Measurements from ENCODE around the gene GJB2. TPM values are rescaled to one million over a fixed set of nuclear protein-coding genes. Genes with fewer than 3 reads are reported as not detected.

GJB2 gene
- polyA plus RNA-seq, 3 donors: 3.1 to 4.7 (median 4.0) TPM

DNA sequence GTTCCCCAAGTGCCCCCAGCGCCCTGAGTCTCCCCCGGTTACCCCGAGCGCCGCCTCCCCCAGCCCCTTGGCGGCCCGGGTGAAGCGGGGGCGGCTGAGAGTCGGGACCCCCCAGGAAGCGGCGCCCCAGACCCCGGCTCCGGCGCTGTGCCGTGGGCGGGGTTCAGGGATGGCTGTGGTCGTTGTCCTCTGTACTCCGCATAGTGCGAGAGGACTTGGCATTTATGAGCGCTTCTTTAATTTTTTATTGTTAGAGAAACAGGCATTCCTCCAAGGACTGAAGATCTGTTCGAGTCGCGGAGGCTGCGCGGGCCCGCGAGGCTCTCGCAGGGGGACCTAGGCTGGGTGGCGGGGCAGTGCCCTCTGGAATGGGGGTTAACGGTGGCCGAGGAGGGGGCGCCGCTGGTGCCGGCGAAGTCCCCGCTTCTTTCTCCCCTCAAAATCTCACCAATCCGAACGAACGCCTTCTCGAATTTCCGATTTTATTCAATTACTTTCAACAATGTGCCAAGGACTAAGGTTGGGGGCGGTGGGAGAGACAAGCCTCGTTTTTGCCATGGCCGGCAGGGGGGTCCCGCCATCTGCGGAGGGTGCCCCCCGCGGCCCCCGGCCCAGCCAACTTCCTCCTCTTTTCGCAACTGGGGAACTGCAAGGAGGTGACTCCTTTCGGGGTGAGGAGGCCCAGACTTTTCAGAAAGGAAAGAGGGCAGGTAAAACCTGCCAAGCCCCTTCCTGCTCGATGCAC, 596 bp upstream of the GJB2 start:
- DNase-seq (ENCODE audit: low read depth in 3 of 3, low spot score in 2 of 3): no peak

DNA sequence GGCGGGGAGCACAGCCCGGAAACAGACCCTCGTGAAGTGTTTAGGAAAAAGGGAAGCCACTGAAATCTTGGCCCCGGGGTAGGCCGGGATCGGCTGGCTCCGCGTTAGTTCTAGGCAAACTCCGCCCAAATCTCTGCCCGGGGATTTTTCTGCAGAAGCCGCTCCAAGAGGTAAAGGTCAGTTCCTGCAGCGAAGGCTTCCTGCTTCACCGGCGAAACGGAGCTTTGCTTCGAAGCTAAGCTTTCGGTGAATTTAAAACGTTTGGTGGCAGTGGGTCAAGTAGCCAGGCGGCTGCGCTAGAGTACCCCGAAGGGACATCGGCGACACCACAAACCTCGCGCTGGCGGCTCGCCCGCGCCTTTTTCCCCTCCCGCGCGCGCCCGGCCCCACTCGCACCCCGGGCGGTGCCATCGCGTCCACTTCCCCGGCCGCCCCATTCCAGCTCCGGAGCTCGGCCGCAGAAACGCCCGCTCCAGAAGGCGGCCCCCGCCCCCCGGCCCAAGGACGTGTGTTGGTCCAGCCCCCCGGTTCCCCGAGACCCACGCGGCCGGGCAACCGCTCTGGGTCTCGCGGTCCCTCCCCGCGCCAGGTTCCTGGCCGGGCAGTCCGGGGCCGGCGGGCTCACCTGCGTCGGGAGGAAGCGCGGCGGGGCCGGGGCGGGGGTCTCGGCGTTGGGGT, 441 bp downstream of the GJB2 start:
- no peak for DNase-seq (ENCODE audit: low read depth in 3 of 3, low spot score in 2 of 3)

DNA sequence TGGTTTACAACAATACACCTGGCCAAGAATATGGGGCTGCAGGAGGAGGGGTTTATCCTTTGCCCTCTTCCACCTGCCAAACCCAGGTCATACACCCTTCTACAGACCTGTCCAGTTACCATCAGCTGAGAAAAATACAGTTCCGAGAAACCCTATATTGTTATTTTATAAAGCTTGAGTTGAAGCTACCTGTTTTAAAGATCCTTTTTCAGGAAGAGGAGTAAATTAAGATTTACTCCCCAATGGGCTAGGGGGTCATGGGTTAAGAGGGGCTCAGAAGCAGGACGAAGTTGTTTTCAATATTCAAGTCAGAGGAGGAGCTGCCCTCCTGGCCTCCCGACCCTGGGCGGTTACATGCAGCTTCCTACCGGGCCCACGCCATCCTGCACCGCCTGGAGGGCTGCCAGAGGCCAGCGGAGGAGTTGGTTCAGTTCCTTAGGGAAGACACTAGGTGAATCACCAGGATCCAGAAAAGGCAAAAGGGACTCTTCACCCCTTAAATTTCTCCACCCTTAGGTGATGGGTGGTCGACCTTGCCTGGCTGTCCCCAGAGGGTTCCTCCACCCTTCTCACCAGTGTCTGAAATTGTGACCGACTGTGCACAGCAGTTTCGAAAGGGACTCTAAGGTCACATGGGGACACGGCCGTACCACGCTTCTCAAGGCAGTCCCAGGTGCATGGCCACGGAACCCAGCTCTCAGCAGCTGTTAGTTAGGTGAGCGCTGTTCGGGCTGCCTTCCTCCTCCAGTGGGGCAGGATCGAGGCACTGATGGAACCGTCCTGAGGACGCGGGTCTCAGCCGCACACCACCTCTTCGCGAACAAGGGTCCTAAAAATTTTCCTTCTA, 1.2 kb downstream of the GJB2 start:
- DNase-seq (ENCODE audit: low read depth in 3 of 3, low spot score in 2 of 3): no peak

DNA sequence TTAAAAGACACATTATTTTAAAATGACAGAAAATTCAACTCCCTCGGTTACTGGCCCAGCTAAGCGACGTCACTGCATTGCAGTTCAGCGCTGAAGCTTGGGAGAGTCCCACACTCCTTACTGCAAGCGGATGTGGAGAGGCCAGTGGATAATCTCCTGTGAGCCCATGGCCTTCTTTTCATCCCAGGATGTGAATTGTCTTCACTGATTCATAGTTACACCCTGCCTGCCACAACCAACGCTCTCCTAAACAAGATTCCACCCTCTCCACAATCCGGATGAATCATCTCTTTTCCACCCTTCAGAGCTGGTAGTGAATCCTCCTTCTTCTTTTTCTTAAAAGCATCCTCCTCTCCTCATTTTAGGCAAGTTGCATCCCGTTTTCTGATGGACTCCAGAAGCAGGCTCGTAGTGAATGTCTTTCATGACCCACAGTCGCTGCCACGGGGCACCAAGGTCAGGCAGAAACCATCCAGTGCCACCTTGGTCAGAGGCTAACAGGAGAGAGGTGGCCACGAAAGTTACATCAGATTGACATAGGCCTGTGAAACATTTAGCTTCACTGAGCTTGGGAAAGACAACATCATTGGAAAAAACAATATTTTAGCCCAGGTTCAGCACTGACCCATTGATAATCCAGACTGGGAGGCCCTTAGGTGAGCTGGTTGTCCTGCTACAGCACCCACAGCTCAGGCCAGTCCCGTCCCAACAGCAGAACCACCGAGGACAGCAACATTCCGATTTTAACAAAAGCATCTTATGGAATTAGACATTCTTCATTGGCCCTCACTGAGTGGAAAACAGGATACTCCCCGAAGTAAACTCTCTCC, 2.0 kb downstream of the GJB2 start:
- DNase-seq (ENCODE audit: low read depth in 3 of 3, low spot score in 2 of 3): no peak

DNA sequence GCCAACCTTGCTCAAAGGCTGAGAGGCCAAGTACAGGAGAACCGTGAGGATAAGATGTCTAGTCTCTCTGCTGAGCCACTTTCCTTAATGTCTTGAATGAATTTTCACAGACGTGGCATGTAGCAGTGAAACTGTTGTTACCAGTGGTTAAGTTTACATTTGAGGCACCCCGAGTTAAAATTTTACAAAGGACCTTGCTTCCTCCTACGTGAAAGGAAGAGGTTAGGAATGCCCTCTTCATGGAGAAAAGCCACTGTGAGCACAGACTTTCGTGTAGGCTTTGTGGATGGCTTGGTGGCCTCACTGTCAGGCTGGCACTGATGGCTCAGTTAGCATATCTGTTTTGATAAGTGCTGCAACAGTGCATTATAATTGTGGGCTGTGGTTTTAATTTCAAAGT, 2.7 kb downstream of the GJB2 start:
- DNase-seq (ENCODE audit: low read depth in 3 of 3, low spot score in 2 of 3): no peak

DNA sequence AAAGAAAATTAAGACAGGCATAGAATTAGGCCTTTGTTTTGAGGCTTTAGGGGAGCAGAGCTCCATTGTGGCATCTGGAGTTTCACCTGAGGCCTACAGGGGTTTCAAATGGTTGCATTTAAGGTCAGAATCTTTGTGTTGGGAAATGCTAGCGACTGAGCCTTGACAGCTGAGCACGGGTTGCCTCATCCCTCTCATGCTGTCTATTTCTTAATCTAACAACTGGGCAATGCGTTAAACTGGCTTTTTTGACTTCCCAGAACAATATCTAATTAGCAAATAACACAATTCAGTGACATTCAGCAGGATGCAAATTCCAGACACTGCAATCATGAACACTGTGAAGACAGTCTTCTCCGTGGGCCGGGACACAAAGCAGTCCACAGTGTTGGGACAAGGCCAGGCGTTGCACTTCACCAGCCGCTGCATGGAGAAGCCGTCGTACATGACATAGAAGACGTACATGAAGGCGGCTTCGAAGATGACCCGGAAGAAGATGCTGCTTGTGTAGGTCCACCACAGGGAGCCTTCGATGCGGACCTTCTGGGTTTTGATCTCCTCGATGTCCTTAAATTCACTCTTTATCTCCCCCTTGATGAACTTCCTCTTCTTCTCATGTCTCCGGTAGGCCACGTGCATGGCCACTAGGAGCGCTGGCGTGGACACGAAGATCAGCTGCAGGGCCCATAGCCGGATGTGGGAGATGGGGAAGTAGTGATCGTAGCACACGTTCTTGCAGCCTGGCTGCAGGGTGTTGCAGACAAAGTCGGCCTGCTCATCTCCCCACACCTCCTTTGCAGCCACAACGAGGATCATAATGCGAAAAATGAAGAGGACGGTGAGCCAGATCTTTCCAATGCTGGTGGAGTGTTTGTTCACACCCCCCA, 3.8 kb downstream of the GJB2 start:
- no peak for DNase-seq (ENCODE audit: low read depth in 3 of 3, low spot score in 2 of 3)

DNA sequence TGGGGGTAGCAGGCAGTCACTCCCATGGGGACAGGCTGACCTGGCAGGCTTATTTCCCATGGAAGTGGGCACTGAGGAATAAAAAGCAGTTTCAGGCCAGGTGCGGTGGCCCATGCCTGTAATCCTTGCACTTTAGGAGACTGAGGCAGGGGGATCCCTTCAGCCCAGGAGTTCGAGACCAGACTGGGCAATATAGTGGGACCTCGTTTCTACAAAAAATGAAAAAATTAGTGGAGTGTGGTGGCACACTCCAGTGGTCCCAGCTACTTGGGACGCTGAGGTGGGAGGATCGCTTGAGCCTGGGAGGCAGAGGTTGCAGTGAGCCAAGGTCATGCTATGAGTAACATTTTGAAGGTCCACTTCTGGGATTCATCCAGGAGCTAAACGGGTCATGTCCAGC, 6.0 kb downstream of the GJB2 start:
- no peak for DNase-seq (ENCODE audit: low read depth in 3 of 3, low spot score in 2 of 3)

DNA sequence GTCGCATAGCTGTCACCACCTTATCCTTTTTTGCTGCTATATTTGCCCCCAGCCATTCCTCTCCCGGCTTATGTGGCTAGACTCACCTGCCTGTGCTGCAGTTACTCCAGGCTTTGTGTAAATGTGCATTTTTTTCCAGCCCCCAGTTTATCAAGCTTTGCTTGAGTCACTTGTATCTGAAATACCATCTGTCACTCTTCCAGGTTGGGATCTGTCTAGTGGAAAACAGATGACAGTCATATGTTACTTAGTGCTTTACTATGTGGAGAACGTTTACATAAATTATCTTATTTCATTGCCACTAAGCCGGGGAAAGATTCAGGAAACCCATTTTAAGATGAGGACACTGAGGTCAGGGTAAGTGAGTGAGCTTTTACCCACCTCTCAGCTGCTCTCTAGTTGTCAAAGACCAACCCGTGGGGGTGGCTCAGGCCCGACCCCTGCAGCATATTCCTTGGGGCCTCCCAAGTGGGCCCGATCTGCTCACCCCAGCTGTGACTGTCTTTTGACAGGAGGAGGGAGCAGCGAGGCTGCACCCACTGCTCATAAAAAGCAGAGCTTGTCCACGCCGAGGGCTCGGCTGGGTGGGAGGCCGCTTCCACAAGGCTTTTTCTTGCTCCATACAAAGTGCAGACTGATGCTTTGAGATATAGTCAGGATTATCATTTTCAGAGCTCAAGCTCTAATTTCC, 7.2 kb downstream of the GJB2 start:
- DNase-seq (ENCODE audit: low read depth in 3 of 3, low spot score in 2 of 3): no peak

DNA sequence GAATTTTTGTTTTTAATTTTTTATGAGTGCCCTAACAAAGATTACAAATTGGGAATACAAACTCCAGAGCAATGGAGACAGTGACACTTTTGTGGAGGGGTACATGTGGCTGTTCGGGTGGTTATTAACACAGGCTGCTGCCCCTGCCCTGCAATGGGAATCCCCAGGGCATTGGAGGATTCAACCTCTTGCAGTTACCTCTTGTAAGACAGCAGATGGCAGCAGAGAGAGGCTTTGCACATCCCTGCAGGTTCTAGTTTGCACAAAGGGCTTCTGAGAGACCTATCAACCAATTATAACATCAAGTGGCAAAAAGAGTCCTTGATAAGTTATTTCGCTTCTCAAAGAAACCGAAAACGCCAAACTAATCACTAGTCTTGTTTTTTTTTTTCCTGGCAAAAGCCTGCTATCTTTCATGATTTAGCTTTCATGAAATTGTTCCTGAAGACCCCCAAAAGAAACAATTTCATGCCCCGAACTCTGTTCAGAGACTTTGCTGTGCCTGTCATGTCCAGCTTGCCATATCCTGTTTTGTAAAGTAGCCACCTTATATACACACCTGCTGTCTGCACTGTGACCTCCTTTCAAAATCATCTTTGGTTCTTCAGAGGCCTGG, 10.4 kb downstream of the GJB2 start:
- no peak for DNase-seq (ENCODE audit: low read depth in 3 of 3, low spot score in 2 of 3)

DNA sequence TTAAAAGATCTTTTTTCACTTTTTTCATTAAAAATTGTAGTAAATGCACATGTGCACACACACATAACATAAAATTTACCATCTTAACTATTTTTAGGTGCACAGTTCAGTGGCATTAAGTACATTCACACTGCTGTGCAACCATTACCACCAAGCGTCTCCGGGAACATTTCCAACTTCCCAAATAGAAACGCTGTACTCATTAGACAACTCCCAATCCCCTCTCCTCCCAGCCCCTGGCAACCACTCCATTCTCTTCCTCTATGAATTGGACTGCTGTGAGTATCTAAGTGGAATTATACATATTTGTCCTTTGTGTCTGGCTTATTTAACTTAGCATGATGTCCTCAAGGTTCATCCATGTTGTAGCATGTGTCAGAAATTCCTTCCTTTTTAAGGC, 11.6 kb downstream of the GJB2 start:
- no peak for DNase-seq (ENCODE audit: low read depth in 3 of 3, low spot score in 2 of 3)

DNA sequence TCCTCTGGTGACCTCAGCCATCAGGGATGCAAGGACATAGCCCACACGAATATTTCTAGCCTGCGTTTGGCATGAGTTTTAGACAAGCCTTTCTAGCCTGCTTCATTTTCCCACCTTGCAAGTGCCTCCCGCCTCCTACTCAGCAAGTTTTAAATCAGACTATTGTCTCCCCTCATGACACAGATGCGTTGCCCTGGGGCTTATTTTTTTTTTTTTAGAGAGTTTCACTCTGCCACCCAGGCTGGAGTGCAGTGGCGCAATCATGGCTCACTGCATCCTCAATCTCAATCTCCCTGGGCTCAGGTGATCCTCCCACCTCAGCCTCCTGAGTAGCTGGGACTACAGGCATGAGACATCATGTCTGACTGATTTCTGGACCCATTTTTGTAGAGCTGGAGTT, 14.6 kb downstream of the GJB2 start:
- no peak for DNase-seq (ENCODE audit: low read depth in 3 of 3, low spot score in 2 of 3)

DNA sequence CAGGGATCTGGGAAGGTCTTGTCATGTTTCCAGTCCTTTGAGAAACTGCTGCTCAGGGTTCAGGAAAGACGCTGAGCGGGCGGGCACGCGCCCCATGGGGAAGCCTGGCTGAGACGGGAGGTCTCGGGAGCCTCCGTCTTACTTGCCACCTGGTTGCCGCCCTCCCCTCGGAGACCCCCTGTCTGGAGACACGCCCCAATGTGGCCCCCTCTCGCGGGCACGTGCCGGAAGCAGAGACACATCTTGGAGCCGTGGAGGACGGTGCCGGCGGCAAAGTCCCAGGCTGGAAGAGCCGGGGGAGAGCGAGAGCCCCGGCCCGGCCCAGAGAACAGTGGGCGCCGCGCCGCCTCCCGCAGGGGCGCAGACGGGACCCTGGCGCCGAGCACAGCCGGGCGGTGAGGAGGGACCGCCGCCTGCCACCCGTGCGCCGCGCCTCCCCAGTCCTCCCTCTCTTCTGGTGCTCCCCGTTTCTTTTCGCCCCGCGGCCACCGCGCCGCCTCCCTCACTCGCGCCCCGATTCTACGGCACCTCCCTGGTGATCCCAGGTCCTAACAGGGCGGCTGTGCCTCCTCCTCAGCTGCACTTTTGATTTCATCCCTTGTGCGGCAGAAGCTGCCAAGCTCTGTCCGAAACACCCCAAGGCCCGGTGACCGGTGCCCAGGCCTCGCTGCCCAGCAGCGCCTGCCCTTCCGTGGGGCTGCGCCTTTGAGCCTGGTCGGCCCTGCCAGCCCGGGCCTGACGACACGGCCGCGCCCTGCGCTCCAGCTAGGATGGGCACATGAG, 15.5 kb downstream of the GJB2 start:
- DNase-seq (ENCODE audit: low read depth in 3 of 3, low spot score in 2 of 3): no peak

DNA sequence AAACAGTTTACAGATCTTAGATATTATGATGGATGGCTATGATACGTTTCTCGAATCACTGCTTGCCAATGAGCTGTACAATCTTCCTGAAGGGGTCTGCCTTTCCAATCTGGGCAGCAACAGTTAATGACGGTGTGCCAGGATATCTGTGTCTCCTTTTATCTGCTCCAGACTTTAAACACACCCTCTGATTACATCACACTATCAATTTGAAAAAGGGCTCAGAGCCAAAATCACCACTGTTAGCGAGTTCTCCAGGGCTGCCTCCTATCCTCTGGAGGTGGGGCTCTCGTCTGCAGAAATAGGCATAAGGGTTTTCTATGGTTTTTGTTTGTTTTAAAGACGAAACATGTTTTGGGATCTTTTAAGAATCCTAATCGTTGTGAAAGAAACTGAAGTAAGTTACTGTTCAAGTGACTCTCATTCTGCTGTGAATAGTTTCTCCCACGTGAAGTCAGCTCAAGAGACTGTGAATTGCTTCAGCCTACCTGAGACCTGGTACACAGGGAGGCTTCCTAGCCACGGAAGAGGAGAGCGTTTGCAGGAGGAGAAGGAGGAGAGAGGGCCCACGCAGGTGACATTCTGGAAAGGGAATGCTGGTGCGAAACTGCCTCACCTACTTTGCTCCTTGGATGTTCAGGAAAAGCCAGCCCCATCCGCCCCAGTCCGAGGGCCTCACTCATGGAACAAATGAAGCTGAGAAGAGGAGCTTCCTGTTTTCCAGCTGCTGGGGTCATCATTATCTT, 16.7 kb downstream of the GJB2 start:
- DNase-seq (ENCODE audit: low read depth in 3 of 3, low spot score in 2 of 3): no peak

DNA sequence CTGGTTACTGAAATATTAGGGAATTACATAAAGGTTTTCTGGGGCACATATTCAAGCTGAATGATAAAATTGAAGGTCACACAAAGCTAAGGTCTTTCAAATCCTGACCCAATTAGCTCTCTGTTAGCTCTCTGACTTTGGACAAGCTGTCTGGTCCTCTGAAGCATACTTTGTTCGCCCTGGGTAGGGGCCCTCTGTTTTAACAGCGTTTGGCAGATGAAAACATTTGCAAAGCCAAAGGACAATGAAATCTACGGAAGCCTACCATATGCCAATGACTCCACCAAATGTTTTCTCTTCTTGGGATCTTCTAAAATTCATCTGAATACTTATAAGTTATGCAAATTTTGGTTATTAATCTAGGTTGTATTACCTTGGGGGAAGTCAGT, 17.3 kb downstream of the GJB2 start:
- DNase-seq (ENCODE audit: low read depth in 3 of 3, low spot score in 2 of 3): no peak

DNA sequence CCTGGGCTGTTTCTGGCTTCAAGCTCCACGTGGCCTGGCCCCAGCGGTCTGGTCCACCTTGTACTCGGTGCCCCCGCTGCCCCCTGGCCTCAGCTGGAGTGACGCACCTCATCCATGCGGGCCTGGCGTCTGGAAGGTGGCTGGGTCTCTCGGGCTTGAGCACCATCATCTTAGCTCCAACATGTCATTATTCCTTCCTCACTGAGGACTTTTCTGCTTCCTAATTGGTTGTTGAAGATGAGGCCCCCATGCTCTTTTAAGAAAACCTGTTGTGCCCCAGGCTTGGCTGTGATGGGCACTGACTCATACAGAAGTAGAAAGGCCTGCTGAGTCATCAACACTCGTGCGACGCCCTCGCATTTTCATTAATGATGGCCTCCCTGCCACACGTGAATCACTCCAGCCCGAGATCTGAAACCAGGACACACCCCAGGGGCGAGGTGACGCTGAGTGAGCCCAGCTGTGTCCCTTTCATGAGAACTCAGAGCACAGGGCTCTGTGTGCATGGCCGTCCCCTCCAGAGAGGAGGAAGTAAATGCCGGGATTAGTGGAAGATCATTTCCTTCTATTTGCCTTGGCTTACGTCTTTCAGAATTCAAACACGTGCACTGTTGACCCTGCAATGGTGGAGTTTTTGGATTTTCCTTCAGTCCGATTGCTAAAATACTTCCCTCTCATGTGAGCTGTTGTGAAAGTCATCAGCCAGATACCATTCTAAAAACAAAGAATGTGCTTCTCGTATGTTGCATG, 17.9 kb downstream of the GJB2 start:
- DNase-seq (ENCODE audit: low read depth in 3 of 3, low spot score in 2 of 3): no peak

DNA sequence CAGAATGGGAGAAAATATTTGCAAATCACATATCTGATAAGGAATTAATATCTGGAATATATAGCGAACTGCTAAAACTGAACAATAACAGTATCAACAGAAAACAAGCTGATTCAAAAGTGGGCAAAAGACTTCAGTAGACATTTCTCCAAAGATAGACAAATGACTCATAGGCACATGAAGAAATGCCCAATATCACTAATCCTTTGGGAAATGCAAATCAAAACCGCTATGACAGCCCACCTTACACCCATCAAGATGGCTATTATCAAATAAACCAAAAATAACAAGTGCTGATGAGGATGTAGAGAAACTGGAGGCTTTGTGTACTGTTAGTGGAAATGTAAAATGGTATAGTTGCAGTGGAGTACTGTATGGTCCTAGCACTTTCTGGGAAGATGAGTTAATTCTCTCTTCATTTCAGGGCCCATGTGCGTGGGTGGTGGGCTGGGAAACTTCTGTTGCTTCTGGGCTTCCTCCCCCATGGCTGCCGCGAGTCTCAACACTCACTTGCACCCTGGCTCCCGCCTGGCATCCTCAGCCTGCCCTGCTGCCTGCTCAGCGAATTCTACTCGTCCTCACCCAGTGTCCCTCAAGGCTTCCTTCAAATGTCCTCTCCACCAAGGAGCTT, 19.5 kb downstream of the GJB2 start:
- no peak for DNase-seq (ENCODE audit: low read depth in 3 of 3, low spot score in 2 of 3)
